Mesenchymal stem cell (in vitro differentiated cells and primary cell): ENCODE results near the gene CFAP65.

Source experiments
- DNase-seq: peaks from one replicate; pipeline ENCODE4 v3.0.0-alpha.2; 2013
- H2AFZ ChIP-seq: one replicate; pipeline ENCODE4 v1.6.1; 2013; ENCODE audit warnings: low read depth, mild to moderate bottlenecking, control low read depth, inconsistent platforms, low read length, moderate library complexity
- H2AK5ac ChIP-seq: 2 replicates; pipeline ENCODE4 v1.6.1; 2013; ENCODE audit warnings: low read length, moderate library complexity, mild to moderate bottlenecking, inconsistent platforms; ENCODE audit not compliant: severe bottlenecking
- H2BK120ac ChIP-seq: one replicate; pipeline ENCODE4 v1.6.1; 2013; ENCODE audit warnings: low read depth, mild to moderate bottlenecking, inconsistent platforms, low read length, moderate library complexity
- H2BK12ac ChIP-seq, 2 experiments: one replicate each; pipeline ENCODE4 v1.6.1; 2013; ENCODE audit warnings: inconsistent platforms in 2 of 2, low read length in 2 of 2, mild to moderate bottlenecking in 2 of 2, moderate library complexity in 2 of 2, control low read depth in 1 of 2
- H2BK15ac ChIP-seq: one replicate; pipeline ENCODE4 v1.6.1; 2013; ENCODE audit warnings: mild to moderate bottlenecking, low read depth, inconsistent platforms; ENCODE audit not compliant: poor library complexity, severe bottlenecking
- H2BK5ac ChIP-seq: 2 replicates; pipeline ENCODE4 v1.6.1; 2013; ENCODE audit warnings: low read depth, mild to moderate bottlenecking, low read length, control low read depth, inconsistent platforms; ENCODE audit not compliant: poor library complexity, severe bottlenecking
- H3K14ac ChIP-seq, 2 experiments: one replicate each; pipeline ENCODE4 v1.6.1; 2013; ENCODE audit warnings: inconsistent platforms in 2 of 2, low read length in 2 of 2, control low read depth in 1 of 2, mild to moderate bottlenecking in 1 of 2, moderate library complexity in 1 of 2
- H3K18ac ChIP-seq, 2 experiments: one replicate each; pipeline ENCODE4 v1.6.1; 2013; ENCODE audit warnings: inconsistent platforms in 2 of 2, low read length in 2 of 2, control low read depth in 1 of 2, low read depth in 1 of 2, mild to moderate bottlenecking in 1 of 2
- H3K23ac ChIP-seq, 2 experiments: one replicate each; pipeline ENCODE4 v1.6.1; 2013; ENCODE audit warnings: inconsistent platforms in 2 of 2, low read length in 2 of 2, mild to moderate bottlenecking in 2 of 2, moderate library complexity in 2 of 2, control low read depth in 1 of 2
- H3K27ac ChIP-seq: 2 replicates; pipeline ENCODE4 v1.5.1; 2013; ENCODE audit warnings: mild to moderate bottlenecking, moderate library complexity, low read length, control low read depth, inconsistent platforms; ENCODE audit not compliant: poor library complexity, severe bottlenecking
- H3K27me3 ChIP-seq, 2 experiments: 2 replicates each; pipeline versions ENCODE4 v1.6.1 to v1.7.0; 2013; ENCODE audit warnings: low read length in 2 of 2, mild to moderate bottlenecking in 2 of 2, moderate library complexity in 2 of 2, control low read depth in 1 of 2, inconsistent platforms in 1 of 2; ENCODE audit not compliant: control insufficient read depth in 1 of 2, insufficient read depth in 1 of 2
- H3K36me3 ChIP-seq, 2 experiments: 2 replicates each; pipeline versions ENCODE4 v1.6.1 to v1.7.0; 2013; ENCODE audit warnings: low read length in 2 of 2, control low read depth in 1 of 2, inconsistent platforms in 1 of 2, low read depth in 1 of 2, mild to moderate bottlenecking in 1 of 2; ENCODE audit not compliant: insufficient read depth in 2 of 2, control insufficient read depth in 1 of 2
- H3K4ac ChIP-seq, 2 experiments: one replicate each; pipeline ENCODE4 v1.6.1; 2013; ENCODE audit warnings: inconsistent platforms in 2 of 2, low read length in 2 of 2, mild to moderate bottlenecking in 2 of 2, moderate library complexity in 2 of 2, control low read depth in 1 of 2, low read depth in 1 of 2
- H3K4me1 ChIP-seq: 2 replicates; pipeline ENCODE4 v1.6.1; 2013; ENCODE audit warnings: low read depth, low read length, control low read depth; ENCODE audit not compliant: control insufficient read depth, insufficient read depth
- H3K4me2 ChIP-seq: 2 replicates; pipeline ENCODE4 v1.6.1; 2013; ENCODE audit warnings: low read length, mild to moderate bottlenecking, inconsistent platforms; ENCODE audit not compliant: poor library complexity, severe bottlenecking
- H3K4me3 ChIP-seq, 2 experiments: 2 replicates each; pipeline versions ENCODE4 v1.5.1 to v1.7.0; 2013; ENCODE audit warnings: low read length in 2 of 2, mild to moderate bottlenecking in 2 of 2, control low read depth in 1 of 2, low read depth in 1 of 2; ENCODE audit not compliant: insufficient read depth in 1 of 2
- H3K79me1 ChIP-seq: replicated peaks from 2 replicates; pipeline ENCODE4 v1.6.1; 2013; ENCODE audit warnings: mild to moderate bottlenecking, control low read depth, low read length, inconsistent platforms; ENCODE audit not compliant: poor library complexity, severe bottlenecking
- H3K9ac ChIP-seq: 2 replicates; pipeline ENCODE4 v1.7.0; 2013; ENCODE audit warnings: mild to moderate bottlenecking, low read length, moderate library complexity
- H3K9me3 ChIP-seq: 2 replicates; pipeline ENCODE4 v1.7.0; 2013; ENCODE audit warnings: mild to moderate bottlenecking, low read length; ENCODE audit not compliant: control insufficient read depth
- H4K8ac ChIP-seq: one replicate; pipeline ENCODE4 v1.6.1; 2013; ENCODE audit warnings: inconsistent platforms, mild to moderate bottlenecking, low read length, moderate library complexity
- H4K91ac ChIP-seq: one replicate; pipeline ENCODE4 v1.6.1; 2013; ENCODE audit warnings: mild to moderate bottlenecking, low read length, inconsistent platforms
- WGBS: methylation state at CpG from one replicate; pipeline ENCODE4 v1.1.7; 2013; ENCODE audit warnings: mixed read lengths; 5-methylcytosine and 5-hydroxymethylcytosine counted together

CFAP65 gene

DNA sequence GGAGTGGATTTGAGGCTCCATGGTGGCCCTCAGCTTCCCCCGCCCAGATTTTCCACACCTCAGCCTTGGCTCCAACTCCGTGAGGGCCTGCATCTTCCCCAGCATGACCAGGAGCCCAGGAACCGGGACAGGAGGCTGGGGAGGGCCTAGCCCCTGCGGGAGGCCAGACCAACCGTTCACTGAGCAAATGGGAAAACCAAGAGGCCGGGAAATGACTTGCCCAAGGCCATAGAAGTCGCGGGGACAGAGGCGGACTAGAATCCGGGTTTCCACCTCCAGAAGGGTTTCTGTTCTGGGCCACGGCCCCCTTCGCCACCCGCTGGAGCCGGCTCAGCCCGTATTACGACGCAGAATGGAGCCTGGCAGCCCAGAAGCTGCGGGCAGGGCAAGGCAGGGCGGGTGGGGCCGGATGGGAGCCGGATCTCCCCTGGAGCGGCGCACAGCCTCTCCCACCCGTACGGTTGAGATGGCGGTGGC, 40.2 kb downstream of the CFAP65 start:
- Histone ChIP-seq H2AK5ac (no peak overlapping the region), H2BK15ac (no peak overlapping the region), H2BK120ac (no peak overlapping the region), H3K9ac (no peak overlapping the region), H2AFZ (no peak overlapping the region), H3K4me2 (no peak overlapping the region), H3K36me3 (no peaks in the 10 kb centered on the region), H4K91ac (no peak overlapping the region), H3K4me3 (no peak overlapping the region), H3K27ac (no peak overlapping the region), H2BK12ac (no peak overlapping the region), H2BK5ac (no peak overlapping the region), H3K27me3 (peaks cover 87 to 94% of the 10 kb centered on the region in 2 experiments), H4K8ac (no peak overlapping the region), H3K23ac (peak overlapping the region in 1 of 2 experiments; percentile 9), H3K9me3 (no peaks in the 10 kb centered on the region), H3K79me1 (no peaks in the 10 kb centered on the region), H3K14ac (no peak overlapping the region), H3K4ac (no peak overlapping the region), H3K18ac (no peak overlapping the region), H3K4me1 (peaks cover 21% of the 10 kb centered on the region)
- DNase-seq: no peak
- 4% methylated on average over 26 of the region's 26 CpGs for WGBS

DNA sequence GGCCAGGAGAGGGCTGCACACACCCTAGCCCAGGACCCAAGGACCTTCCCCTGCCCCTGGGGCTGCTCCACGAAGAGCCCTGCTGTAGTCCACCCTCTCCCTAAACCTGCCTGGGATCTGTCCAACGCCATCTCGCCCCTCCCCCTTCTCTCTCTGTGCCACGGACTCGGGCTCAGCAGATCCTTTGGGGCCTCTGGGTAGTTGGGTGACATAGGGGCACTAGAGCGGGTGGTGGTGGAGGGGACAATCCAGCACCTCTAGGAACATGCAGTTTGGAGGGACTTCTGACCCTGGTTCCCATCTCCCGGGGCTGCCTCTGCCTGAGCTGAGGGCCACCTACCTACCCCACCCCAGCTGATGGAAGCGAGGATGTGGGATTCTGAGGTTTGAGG, 40.8 kb downstream of the CFAP65 start:
- Histone ChIP-seq H3K4ac (no peak overlapping the region), H3K4me2 (no peak overlapping the region), H3K27ac (no peak overlapping the region), H3K14ac (no peak overlapping the region), H4K8ac (no peak overlapping the region), H3K18ac (no peak overlapping the region), H2BK15ac (no peak overlapping the region), H2AFZ (no peak overlapping the region), H3K27me3 (peaks cover 86 to 94% of the 10 kb centered on the region in 2 experiments), H3K9ac (no peak overlapping the region), H2AK5ac (no peak overlapping the region), H3K36me3 (no peaks in the 10 kb centered on the region), H2BK12ac (no peak overlapping the region), H3K4me1 (peaks cover 24% of the 10 kb centered on the region), H3K79me1 (no peaks in the 10 kb centered on the region), H3K9me3 (no peaks in the 10 kb centered on the region), H2BK120ac (no peak overlapping the region), H4K91ac (no peak overlapping the region), H3K23ac (no peak overlapping the region), H2BK5ac (no peak overlapping the region), H3K4me3 (no peak overlapping the region)
- WGBS: 42% methylated on average over 2 of the region's 8 CpGs
- DNase-seq: no peak

- Histone ChIP-seq H3K4me1 (peaks cover 24% of the 10 kb centered on the region), H3K14ac (no peak overlapping the region), H2AK5ac (no peak overlapping the region), H3K18ac (no peak overlapping the region), H3K4ac (no peak overlapping the region), H2BK5ac (no peak overlapping the region), H4K91ac (no peak overlapping the region), H3K23ac (no peak overlapping the region), H3K36me3 (no peaks in the 10 kb centered on the region), H3K9ac (no peak overlapping the region), H3K27ac (no peak overlapping the region), H2BK15ac (no peak overlapping the region), H2BK12ac (no peak overlapping the region), H3K27me3 (peaks cover 86 to 94% of the 10 kb centered on the region in 2 experiments), H2AFZ (no peak overlapping the region), H4K8ac (no peak overlapping the region), H3K4me2 (no peak overlapping the region), H3K9me3 (no peaks in the 10 kb centered on the region), H2BK120ac (no peak overlapping the region), H3K4me3 (no peak overlapping the region), H3K79me1 (no peaks in the 10 kb centered on the region)
- DNase-seq: no peak
- 0% methylated on average over 8 of the region's 9 CpGs for WGBS
Observed at GRCh38 chr2:218999881-219000568, 41.3 kb downstream of the CFAP65 start.

DNA sequence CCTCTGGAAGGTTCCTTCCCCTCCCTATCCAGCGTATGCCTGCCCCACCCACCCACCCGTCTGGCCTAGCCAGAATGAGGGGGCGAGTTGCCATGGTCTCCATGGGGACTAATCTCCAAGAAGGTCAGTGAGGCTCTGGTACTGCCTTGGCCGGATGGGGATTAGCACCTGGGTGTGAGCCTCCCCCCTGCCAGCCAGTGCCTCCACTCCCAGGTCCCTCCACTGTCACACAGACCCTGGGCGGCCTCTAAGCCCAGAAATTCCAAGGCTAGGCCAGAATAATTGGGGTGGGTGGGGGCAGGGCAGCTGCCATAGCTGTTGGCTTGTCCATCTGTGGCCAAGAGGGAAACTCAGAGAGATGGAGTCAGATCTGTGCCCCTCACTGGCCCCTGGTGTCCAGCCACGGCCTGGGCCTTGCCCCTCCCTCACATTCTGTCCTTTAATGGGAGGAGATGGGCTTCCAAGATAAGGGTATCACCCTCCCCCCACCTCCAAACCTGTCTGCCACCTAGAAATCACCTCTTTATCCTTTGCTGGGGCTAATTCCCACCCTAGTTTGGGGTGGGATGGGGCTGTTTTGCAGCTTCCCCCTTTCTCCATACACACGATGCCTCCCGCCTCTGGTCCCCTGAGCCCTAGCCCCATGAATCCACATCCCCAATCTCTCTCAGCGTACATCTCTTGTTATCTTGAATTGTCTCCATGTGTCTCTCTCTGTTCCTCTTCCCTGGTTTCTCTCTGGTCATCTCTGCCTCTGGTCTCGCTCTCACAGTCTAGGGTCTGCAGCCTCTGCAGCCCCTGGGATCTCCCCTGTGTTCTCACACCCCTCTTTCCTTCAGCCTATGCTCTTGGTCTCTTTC, 42.1 kb downstream of the CFAP65 start:
- Histone ChIP-seq H3K4me3 (no peak overlapping the region), H3K4me1 (peaks cover 24% of the 10 kb centered on the region), H3K18ac (no peak overlapping the region), H2BK5ac (no peak overlapping the region), H3K27me3 (peaks cover 87 to 96% of the 10 kb centered on the region in 2 experiments), H4K8ac (no peak overlapping the region), H2AK5ac (no peak overlapping the region), H2BK120ac (no peak overlapping the region), H3K9me3 (no peaks in the 10 kb centered on the region), H3K27ac (no peak overlapping the region), H3K36me3 (no peaks in the 10 kb centered on the region), H3K14ac (no peak overlapping the region), H4K91ac (no peak overlapping the region), H2BK15ac (no peak overlapping the region), H2AFZ (no peak overlapping the region), H3K9ac (no peak overlapping the region), H3K79me1 (no peaks in the 10 kb centered on the region), H3K4me2 (no peak overlapping the region), H2BK12ac (no peak overlapping the region), H3K23ac (no peak overlapping the region), H3K4ac (no peak overlapping the region)
- DNase-seq: no peak
- WGBS: 8% methylated on average over 5 of the region's 10 CpGs
